Activated CD4-positive, alpha-beta T cell treated with anti-CD3 and anti-CD28 coated beads, Interleukin-2, Interleukin-6, amounts not matched to agents 100 ng/mL and 50 ng/mL, durations not matched to agents 16 hours and 8 hours (primary cell): ENCODE results near the gene SPECC1.
A peak's percentile ranks its signal among the peaks of the same experiment; 100 is the strongest.
"Not testable (repeated sequence)": the region's sequence is repeated elsewhere in the genome, so short reads cannot be mapped to it uniquely, and the experiment has no call there.

Experiments
- DNase-seq: peaks from one replicate; pipeline ENCODE4 v3.0.0-alpha.2; 2020

The SPECC1 gene

GRCh38 chr17:20097330-20097729 is 88.2 kb downstream of the SPECC1 start:
- DNase-seq = no peak

GRCh38 chr17:20098314-20098713 is 89.2 kb downstream of the SPECC1 start:
- DNase-seq = no peak

- not testable (repeated sequence) for DNase-seq
These were observed 91.6 kb downstream of the SPECC1 start for GRCh38 chr17:20100806-20101205.

- DNase-seq = no peak
These were observed 94.6 kb downstream of the SPECC1 start for GRCh38 chr17:20103454-20104446.

GRCh38 chr17:20105539-20106280 is 96.6 kb downstream of the SPECC1 start:
- DNase-seq = no peak

GRCh38 chr17:20106446-20106845 is 97.3 kb downstream of the SPECC1 start:
- DNase-seq = not testable (repeated sequence)

- no peak for DNase-seq
These were observed 99.9 kb downstream of the SPECC1 start for GRCh38 chr17:20109076-20109475.

- no peak for DNase-seq
These were observed 102.4 kb downstream of the SPECC1 start for GRCh38 chr17:20111538-20111937.

- no peak for DNase-seq
These were observed 105.3 kb downstream of the SPECC1 start for GRCh38 chr17:20114466-20114865.

GRCh38 chr17:20116683-20117309 is 107.6 kb downstream of the SPECC1 start:
- DNase-seq = peak; percentile 72

GRCh38 chr17:20118280-20118679 is 109.1 kb downstream of the SPECC1 start:
- no peak for DNase-seq

- no peak for DNase-seq
These were observed 111.7 kb downstream of the SPECC1 start for GRCh38 chr17:20120836-20121235.

- DNase-seq = peak; percentile 70
These were observed 112.4 kb downstream of the SPECC1 start for GRCh38 chr17:20121359-20122253.

- no peak for DNase-seq
These were observed 113.2 kb downstream of the SPECC1 start for GRCh38 chr17:20122254-20122879.

GRCh38 chr17:20123209-20123608 is 114.0 kb downstream of the SPECC1 start:
- DNase-seq = no peak

- DNase-seq = no peak
These were observed 116.6 kb downstream of the SPECC1 start for GRCh38 chr17:20125724-20126123.

GRCh38 chr17:20127360-20128035 is 118.3 kb downstream of the SPECC1 start:
- no peak for DNase-seq

GRCh38 chr17:20128036-20128667 is 119.0 kb downstream of the SPECC1 start:
- DNase-seq = no peak

- DNase-seq = no peak
These were observed 124.4 kb downstream of the SPECC1 start for GRCh38 chr17:20133517-20133916.

- DNase-seq = no peak
These were observed 132.2 kb downstream of the SPECC1 start for GRCh38 chr17:20141198-20141972.
